Transverse colon (tissue), 4 donors: ENCODE data around the gene BCL6.
A peak's percentile ranks its signal among the peaks of the same experiment; 100 is the strongest.

Experiments
- CTCF ChIP-seq, 5 experiments: fragments of 200-600 bp in 3 of 5; fragments of 450-650 bp in 2 of 5; sonication (generic) in 3 of 5; IDR thresholded peaks; 1 replicate in 2 of 5; 2 replicates in 3 of 5; pipeline ENCODE4 v1.5.1; 2016 to 2017; ENCODE audit warnings: antibody characterized with exemption in 5 of 5, inconsistent platforms in 3 of 5, mild to moderate bottlenecking in 2 of 5, moderate library complexity in 1 of 5
- EP300 ChIP-seq: sonication (generic); formaldehyde crosslinking; IDR thresholded peaks from one replicate; pipeline ENCODE4 v1.6.1; 2017; ENCODE audit warnings: antibody characterized with exemption, low read depth
- POLR2A ChIP-seq: fragments of 450-650 bp; IDR thresholded peaks from one replicate; pipeline ENCODE4 v1.6.1; 2016; ENCODE audit warnings: antibody characterized with exemption, mild to moderate bottlenecking, moderate library complexity
- POLR2AphosphoS5 ChIP-seq, 3 donors: sonication (generic); formaldehyde crosslinking; IDR thresholded peaks; one replicate each; pipeline ENCODE4 v1.6.1; 2016; ENCODE audit warnings: antibody characterized with exemption in 3 of 3

GRCh38 chr3:187750006-187750512, 4.8 kb upstream of the BCL6 start:
- TF ChIP-seq CTCF (IDR thresholded peaks at IDR 0.05) (peak in 1 of 5 experiments; percentile 7), POLR2A (peak; percentile 30), POLR2AphosphoS5 (IDR thresholded peaks at IDR 0.05) (peak; percentile 62 to 64 (median 63)), EP300 (no peak)
